Measurements from ENCODE around the gene GPR155.

GPR155 gene

GRCh38 chr2:174450021-174450816 is 36.6 kb downstream of the GPR155 start:
- no peak for DNase-seq (ENCODE audit: low read depth)
- TF ChIP-seq, protein P1, sequence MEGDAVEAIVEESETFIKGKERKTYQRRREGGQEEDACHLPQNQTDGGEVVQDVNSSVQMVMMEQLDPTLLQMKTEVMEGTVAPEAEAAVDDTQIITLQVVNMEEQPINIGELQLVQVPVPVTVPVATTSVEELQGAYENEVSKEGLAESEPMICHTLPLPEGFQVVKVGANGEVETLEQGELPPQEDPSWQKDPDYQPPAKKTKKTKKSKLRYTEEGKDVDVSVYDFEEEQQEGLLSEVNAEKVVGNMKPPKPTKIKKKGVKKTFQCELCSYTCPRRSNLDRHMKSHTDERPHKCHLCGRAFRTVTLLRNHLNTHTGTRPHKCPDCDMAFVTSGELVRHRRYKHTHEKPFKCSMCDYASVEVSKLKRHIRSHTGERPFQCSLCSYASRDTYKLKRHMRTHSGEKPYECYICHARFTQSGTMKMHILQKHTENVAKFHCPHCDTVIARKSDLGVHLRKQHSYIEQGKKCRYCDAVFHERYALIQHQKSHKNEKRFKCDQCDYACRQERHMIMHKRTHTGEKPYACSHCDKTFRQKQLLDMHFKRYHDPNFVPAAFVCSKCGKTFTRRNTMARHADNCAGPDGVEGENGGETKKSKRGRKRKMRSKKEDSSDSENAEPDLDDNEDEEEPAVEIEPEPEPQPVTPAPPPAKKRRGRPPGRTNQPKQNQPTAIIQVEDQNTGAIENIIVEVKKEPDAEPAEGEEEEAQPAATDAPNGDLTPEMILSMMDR (IDR thresholded peaks at IDR 0.05; ENCODE audit: low read depth, low read length, missing control alignments): no peak

DNA sequence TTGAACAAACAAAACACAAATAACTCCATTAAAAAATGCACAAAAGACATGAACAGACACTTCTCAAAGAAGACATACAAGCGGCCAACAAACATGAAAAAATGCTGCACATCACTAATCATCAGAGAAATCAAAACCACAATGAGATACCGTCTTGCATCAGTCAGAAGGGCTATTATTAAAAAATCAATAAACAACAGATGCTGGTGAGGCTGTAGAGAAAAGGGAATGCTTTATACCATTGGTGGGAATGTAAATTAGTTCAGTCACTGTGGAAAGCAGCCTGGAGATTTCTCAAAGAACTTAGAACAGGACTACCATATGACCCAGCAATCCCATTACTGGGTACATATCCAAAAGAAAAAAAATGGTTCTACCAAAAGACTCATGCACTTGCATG is 37.8 kb downstream of the GPR155 start:
- no peak for DNase-seq (ENCODE audit: low read depth)
- H3K4me3 ChIP-seq (ENCODE audit: low read depth, low read length): no peak overlapping the region
- TF ChIP-seq, protein P1 (IDR thresholded peaks at IDR 0.05; ENCODE audit: low read depth, low read length, missing control alignments): no peak

More at GRCh38 chr2:174450021-174450816, 36.6 kb downstream of the GPR155 start:
- no peak overlapping the region for H3K4me3 ChIP-seq (ENCODE audit: low read depth, low read length)

- TF ChIP-seq, protein P1 (IDR thresholded peaks at IDR 0.05; ENCODE audit: low read depth, low read length, missing control alignments): no peak
- no peak for DNase-seq (ENCODE audit: low read depth)
- H3K4me3 ChIP-seq (ENCODE audit: low read depth, low read length): no peak overlapping the region
Observed at GRCh38 chr2:174446531-174446930, 40.3 kb downstream of the GPR155 start.

DNA sequence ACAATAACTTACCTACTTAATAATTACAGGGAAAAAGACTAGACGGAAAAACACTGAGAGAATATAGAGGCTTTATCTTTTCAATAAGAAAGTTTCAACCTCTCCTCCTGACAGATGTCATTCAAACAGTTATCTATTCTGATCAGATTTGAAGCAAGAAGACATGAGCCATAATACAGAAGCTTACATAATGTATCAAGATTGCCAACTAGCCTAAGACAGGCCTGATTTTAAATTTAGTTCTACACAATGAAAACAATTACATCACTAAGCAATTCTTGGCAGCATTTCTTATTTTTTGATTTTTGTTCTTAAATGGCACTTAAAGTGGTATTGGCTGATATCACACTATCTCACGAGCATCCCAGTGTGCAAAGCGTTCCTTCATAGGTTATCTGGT is 41.6 kb downstream of the GPR155 start:
- TF ChIP-seq, protein P1 (IDR thresholded peaks at IDR 0.05; ENCODE audit: low read depth, low read length, missing control alignments): no peak

GRCh38 chr2:174444761-174445160 is 42.1 kb downstream of the GPR155 start:
- TF ChIP-seq, protein P1 (IDR thresholded peaks at IDR 0.05; ENCODE audit: low read depth, low read length, missing control alignments): no peak
- no peak for DNase-seq (ENCODE audit: low read depth)
- no peak overlapping the region for H3K4me3 ChIP-seq (ENCODE audit: low read depth, low read length)

More for the DNA sequence above, 41.6 kb downstream of the GPR155 start:
- no peak overlapping the region for H3K4me3 ChIP-seq (ENCODE audit: low read depth, low read length)
- no peak for DNase-seq (ENCODE audit: low read depth)

DNA sequence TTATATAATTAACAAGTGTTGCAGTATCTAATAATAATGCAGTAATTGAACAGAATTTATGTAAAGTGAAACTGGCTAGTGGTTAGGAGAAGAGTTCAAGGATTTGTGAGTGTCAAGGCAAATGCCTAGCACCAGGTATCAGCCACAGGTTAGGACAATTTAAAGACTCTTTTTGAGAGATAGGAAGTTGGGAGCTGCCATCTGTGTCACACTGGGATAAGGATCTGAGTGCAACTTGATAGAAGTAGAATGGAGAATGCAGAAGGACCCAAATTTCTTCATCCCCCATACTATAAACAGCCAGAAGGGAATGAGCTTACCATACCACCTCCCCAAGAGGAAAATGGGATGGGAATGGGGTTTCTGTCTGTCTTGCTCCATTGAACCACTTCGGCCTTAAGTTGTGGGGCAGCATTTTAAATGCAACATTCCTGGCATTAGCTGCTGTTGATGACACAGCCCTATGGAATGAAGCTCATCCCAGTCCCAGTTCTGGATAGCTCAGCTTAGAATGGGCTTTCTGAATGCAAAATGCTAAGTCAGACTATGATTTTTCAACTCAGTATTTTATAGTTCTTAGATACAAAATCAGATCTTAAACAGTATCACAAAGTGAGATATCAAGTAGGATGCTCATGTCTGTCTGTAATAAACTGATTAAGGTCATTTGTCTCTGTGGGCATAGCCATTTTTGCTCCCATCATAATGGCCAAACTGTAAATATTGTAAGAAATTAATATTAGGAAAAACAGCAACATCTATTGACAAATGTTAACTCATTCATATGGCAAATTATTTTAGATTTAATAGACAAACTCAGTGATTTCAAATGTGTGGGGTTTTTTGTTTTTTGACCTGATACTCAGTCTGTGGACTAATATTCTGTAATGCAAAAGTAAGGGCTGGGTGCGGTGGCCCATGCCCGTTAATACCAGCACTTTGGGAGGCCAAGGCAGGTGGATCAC is 44.0 kb downstream of the GPR155 start:
- TF ChIP-seq, protein P1 (IDR thresholded peaks at IDR 0.05; ENCODE audit: low read depth, low read length, missing control alignments): no peak
- H3K4me3 ChIP-seq (ENCODE audit: low read depth, low read length): no peak overlapping the region
- no peak for DNase-seq (ENCODE audit: low read depth)
